ENCODE measurements around the gene TMEM231.

Gene TMEM231

GRCh38 chr16:75590920-75591843 is 35.1 kb upstream of the TMEM231 start:
- no peak for DNase-seq
- Histone ChIP-seq H3K27ac (ENCODE audit: low read length) (no peak overlapping the region), H3K9ac (ENCODE audit: low read length) (no peak overlapping the region)

GRCh38 chr16:75589306-75589705 is 33.3 kb upstream of the TMEM231 start:
- no peaks in the 10 kb centered on the region for H3K9me3 ChIP-seq (replicated peaks; ENCODE audit: insufficient read depth, low read length)
- no peaks in the 10 kb centered on the region for H3K4me1 ChIP-seq (ENCODE audit: low read length)
- H3K27me3 ChIP-seq (replicated peaks; ENCODE audit: insufficient read depth, low read length) = no peaks in the 10 kb centered on the region
- H3K4me2 ChIP-seq (ENCODE audit: low read depth, low read length) = no peak overlapping the region
- H3K9ac ChIP-seq (ENCODE audit: low read length) = no peak overlapping the region
- no peaks in the 10 kb centered on the region for H3K79me2 ChIP-seq (ENCODE audit: low read length)
- H3F3A ChIP-seq (ENCODE audit: insufficient read depth, low read length) = no peaks in the 10 kb centered on the region
- no peaks in the 10 kb centered on the region for H3K36me3 ChIP-seq (replicated peaks; ENCODE audit: insufficient read depth, low read length)
- H3K27ac ChIP-seq (ENCODE audit: low read length) = no peak overlapping the region
- H2AFZ ChIP-seq (ENCODE audit: low read length) = no peak overlapping the region
- no peak overlapping the region for H3K4me3 ChIP-seq (ENCODE audit: low read length)
- DNase-seq = no peak
- TF ChIP-seq EZH2 (optimal IDR thresholded peaks at IDR 0.05; ENCODE audit: low read depth, low read length) (no peak), EZH2phosphoT487 (IDR thresholded peaks at IDR 0.05; ENCODE audit: low read length) (no peak)
- TF ChIP-seq, protein P1, sequence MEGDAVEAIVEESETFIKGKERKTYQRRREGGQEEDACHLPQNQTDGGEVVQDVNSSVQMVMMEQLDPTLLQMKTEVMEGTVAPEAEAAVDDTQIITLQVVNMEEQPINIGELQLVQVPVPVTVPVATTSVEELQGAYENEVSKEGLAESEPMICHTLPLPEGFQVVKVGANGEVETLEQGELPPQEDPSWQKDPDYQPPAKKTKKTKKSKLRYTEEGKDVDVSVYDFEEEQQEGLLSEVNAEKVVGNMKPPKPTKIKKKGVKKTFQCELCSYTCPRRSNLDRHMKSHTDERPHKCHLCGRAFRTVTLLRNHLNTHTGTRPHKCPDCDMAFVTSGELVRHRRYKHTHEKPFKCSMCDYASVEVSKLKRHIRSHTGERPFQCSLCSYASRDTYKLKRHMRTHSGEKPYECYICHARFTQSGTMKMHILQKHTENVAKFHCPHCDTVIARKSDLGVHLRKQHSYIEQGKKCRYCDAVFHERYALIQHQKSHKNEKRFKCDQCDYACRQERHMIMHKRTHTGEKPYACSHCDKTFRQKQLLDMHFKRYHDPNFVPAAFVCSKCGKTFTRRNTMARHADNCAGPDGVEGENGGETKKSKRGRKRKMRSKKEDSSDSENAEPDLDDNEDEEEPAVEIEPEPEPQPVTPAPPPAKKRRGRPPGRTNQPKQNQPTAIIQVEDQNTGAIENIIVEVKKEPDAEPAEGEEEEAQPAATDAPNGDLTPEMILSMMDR (IDR thresholded peaks at IDR 0.05; ENCODE audit: low read length) = no peak
- H3K9me2 ChIP-seq (replicated peaks; ENCODE audit: insufficient read depth, low read length) = no peaks in the 10 kb centered on the region
- no peaks in the 10 kb centered on the region for H4K20me1 ChIP-seq (ENCODE audit: insufficient read depth, low read length)

More at GRCh38 chr16:75590920-75591843, 35.1 kb upstream of the TMEM231 start:
- Histone ChIP-seq H3K9me3 (replicated peaks; ENCODE audit: insufficient read depth, low read length) (no peaks in the 10 kb centered on the region), H3K79me2 (ENCODE audit: low read length) (no peaks in the 10 kb centered on the region), H3K4me2 (ENCODE audit: low read depth, low read length) (no peak overlapping the region), H4K20me1 (ENCODE audit: insufficient read depth, low read length) (no peaks in the 10 kb centered on the region), H3K36me3 (replicated peaks; ENCODE audit: insufficient read depth, low read length) (no peaks in the 10 kb centered on the region), H3F3A (ENCODE audit: insufficient read depth, low read length) (no peaks in the 10 kb centered on the region), H3K27me3 (replicated peaks; ENCODE audit: insufficient read depth, low read length) (no peaks in the 10 kb centered on the region), H3K4me1 (ENCODE audit: low read length) (no peaks in the 10 kb centered on the region), H2AFZ (ENCODE audit: low read length) (no peak overlapping the region), H3K9me2 (replicated peaks; ENCODE audit: insufficient read depth, low read length) (no peaks in the 10 kb centered on the region), H3K4me3 (ENCODE audit: low read length) (no peak overlapping the region)
- TF ChIP-seq EZH2phosphoT487 (IDR thresholded peaks at IDR 0.05; ENCODE audit: low read length) (no peak), EZH2 (optimal IDR thresholded peaks at IDR 0.05; ENCODE audit: low read depth, low read length) (no peak)
- TF ChIP-seq, protein P1 (IDR thresholded peaks at IDR 0.05; ENCODE audit: low read length) = no peak

DNA sequence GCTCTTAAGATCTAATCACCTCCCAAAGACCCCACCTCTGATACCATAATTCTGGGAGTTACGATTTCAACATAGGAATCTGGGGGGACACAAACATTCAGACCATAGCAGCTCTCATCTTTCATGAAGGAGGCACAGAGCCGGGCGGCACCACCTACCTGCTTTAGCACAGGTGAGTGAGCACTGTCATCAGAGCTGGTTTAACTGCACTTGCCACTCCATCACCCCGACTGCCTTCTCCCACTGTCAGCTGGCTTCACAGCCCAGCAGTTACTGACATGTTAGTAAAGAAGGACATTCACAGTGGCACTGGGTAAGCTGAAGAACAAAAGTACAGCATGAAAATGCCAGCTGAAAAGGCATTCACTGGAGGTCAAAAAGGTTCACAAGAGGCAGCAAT is 32.7 kb upstream of the TMEM231 start:
- no peak for DNase-seq
- H3K36me3 ChIP-seq (replicated peaks; ENCODE audit: insufficient read depth, low read length) = no peaks in the 10 kb centered on the region
- no peak overlapping the region for H3K4me2 ChIP-seq (ENCODE audit: low read depth, low read length)
- no peaks in the 10 kb centered on the region for H3K4me1 ChIP-seq (ENCODE audit: low read length)
- H4K20me1 ChIP-seq (ENCODE audit: insufficient read depth, low read length) = no peaks in the 10 kb centered on the region
- H3K27ac ChIP-seq (ENCODE audit: low read length) = no peak overlapping the region
- no peaks in the 10 kb centered on the region for H3K27me3 ChIP-seq (replicated peaks; ENCODE audit: insufficient read depth, low read length)
- no peaks in the 10 kb centered on the region for H3K79me2 ChIP-seq (ENCODE audit: low read length)
- no peaks in the 10 kb centered on the region for H3K9me3 ChIP-seq (replicated peaks; ENCODE audit: insufficient read depth, low read length)
- no peak overlapping the region for H3K4me3 ChIP-seq (ENCODE audit: low read length)
- no peak overlapping the region for H3K9ac ChIP-seq (ENCODE audit: low read length)
- no peaks in the 10 kb centered on the region for H3F3A ChIP-seq (ENCODE audit: insufficient read depth, low read length)
- TF ChIP-seq EZH2 (optimal IDR thresholded peaks at IDR 0.05; ENCODE audit: low read depth, low read length) = no peak
- TF ChIP-seq, protein P1 (IDR thresholded peaks at IDR 0.05; ENCODE audit: low read length) = no peak
- TF ChIP-seq EZH2phosphoT487 (IDR thresholded peaks at IDR 0.05; ENCODE audit: low read length) = no peak
- H2AFZ ChIP-seq (ENCODE audit: low read length) = no peak overlapping the region
- no peaks in the 10 kb centered on the region for H3K9me2 ChIP-seq (replicated peaks; ENCODE audit: insufficient read depth, low read length)
